Liver (tissue), 9 donors: ENCODE results near the gene MUTYH. TPM values are rescaled to one million over a fixed set of nuclear protein-coding genes. Genes with fewer than 3 reads are reported as not detected.

Experiments used
- DNase-seq: peaks from one replicate; pipeline ENCODE4 v3.0.0-alpha.2; 2017; ENCODE audit warnings: low spot score
- H3K27ac ChIP-seq, 2 donors: one replicate each; pipeline ENCODE4 v1.7.0; 2013; ENCODE audit warnings: inconsistent platforms in 2 of 2, low read length in 2 of 2, control low read depth in 1 of 2, low read depth in 1 of 2, mild to moderate bottlenecking in 1 of 2
- H3K27me3 ChIP-seq, 4 donors: one replicate each; pipeline versions ENCODE4 v1.6.1 to v1.7.0; 2013; ENCODE audit warnings: low read length in 3 of 4, inconsistent platforms in 1 of 4, mild to moderate bottlenecking in 1 of 4, moderate library complexity in 1 of 4; ENCODE audit not compliant: control insufficient read depth in 4 of 4, insufficient read depth in 4 of 4
- H3K36me3 ChIP-seq, 4 donors: one replicate each; pipeline versions ENCODE4 v1.6.1 to v1.7.0; 2013; ENCODE audit warnings: low read length in 3 of 4, mild to moderate bottlenecking in 3 of 4, low read depth in 1 of 4, moderate library complexity in 1 of 4; ENCODE audit not compliant: control insufficient read depth in 4 of 4, insufficient read depth in 3 of 4
- H3K4me1 ChIP-seq, 4 donors: one replicate each; pipeline versions ENCODE4 v1.6.1 to v1.7.0; 2013; ENCODE audit warnings: low read length in 3 of 4, mild to moderate bottlenecking in 3 of 4, moderate library complexity in 1 of 4; ENCODE audit not compliant: control insufficient read depth in 4 of 4, insufficient read depth in 4 of 4
- H3K4me3 ChIP-seq, 3 donors: one replicate each; pipeline versions ENCODE4 v1.6.1 to v1.7.0; 2013; ENCODE audit warnings: low read length in 3 of 3, control low read depth in 1 of 3, low read depth in 1 of 3, mild to moderate bottlenecking in 1 of 3
- H3K9ac ChIP-seq, 2 donors: one replicate each; pipeline ENCODE4 v1.7.0; 2013; ENCODE audit warnings: low read length in 2 of 2, mild to moderate bottlenecking in 2 of 2, moderate library complexity in 2 of 2, control low read depth in 1 of 2, low read depth in 1 of 2
- H3K9me3 ChIP-seq, 4 donors: one replicate each; pipeline versions ENCODE4 v1.6.1 to v1.7.0; 2013; ENCODE audit warnings: low read length in 3 of 4; ENCODE audit not compliant: control insufficient read depth in 4 of 4
- ATF3 ChIP-seq: IDR thresholded peaks from 2 replicates; pipeline ENCODE4 v1.6.1; 2016; ENCODE audit warnings: antibody characterized with exemption
- EGR1 ChIP-seq, 2 donors: IDR thresholded peaks; 2 replicates each; pipeline ENCODE4 v1.6.1; 2016 to 2018; ENCODE audit warnings: antibody characterized with exemption in 2 of 2, low read depth in 2 of 2
- FOXA1 ChIP-seq: IDR thresholded peaks from 2 replicates; pipeline ENCODE4 v1.6.1; 2016; ENCODE audit warnings: antibody characterized with exemption
- FOXA2 ChIP-seq: IDR thresholded peaks from 2 replicates; pipeline ENCODE4 v1.6.1; 2016; ENCODE audit warnings: antibody characterized with exemption
- GABPA ChIP-seq, 2 donors: IDR thresholded peaks in 1 of 2; conservative IDR thresholded peaks in 1 of 2; 2 replicates each; pipeline ENCODE4 v1.6.1; 2016; ENCODE audit warnings: antibody characterized with exemption in 2 of 2, mild to moderate bottlenecking in 1 of 2, moderate library complexity in 1 of 2
- HNF4A ChIP-seq, 2 donors: conservative IDR thresholded peaks; 2 replicates each; pipeline ENCODE4 v1.6.1; 2016; ENCODE audit warnings: antibody characterized with exemption in 2 of 2, mild to moderate bottlenecking in 2 of 2
- HNF4G ChIP-seq: IDR thresholded peaks from 2 replicates; pipeline ENCODE4 v1.6.1; 2016; ENCODE audit warnings: antibody characterized with exemption
- JUND ChIP-seq, 2 donors: IDR thresholded peaks; 2 replicates each; pipeline ENCODE4 v1.6.1; 2016; ENCODE audit warnings: antibody characterized with exemption in 2 of 2
- NR2F2 ChIP-seq: IDR thresholded peaks from 2 replicates; pipeline ENCODE4 v1.6.1; 2016; ENCODE audit warnings: antibody characterized with exemption
- RAD21 ChIP-seq, 2 donors: IDR thresholded peaks; 2 replicates each; pipeline ENCODE4 v1.6.1; 2016; ENCODE audit warnings: antibody characterized with exemption in 2 of 2, mild to moderate bottlenecking in 2 of 2
- TAF1 ChIP-seq: conservative IDR thresholded peaks from 2 replicates; pipeline ENCODE4 v1.6.1; 2016; ENCODE audit warnings: antibody characterized with exemption, mild to moderate bottlenecking
- YY1 ChIP-seq: IDR thresholded peaks from 2 replicates; pipeline ENCODE4 v1.6.1; 2016; ENCODE audit warnings: antibody characterized with exemption, mild to moderate bottlenecking
- WGBS: extraction: QIAGEN DNeasy Blood & Tissue Kit; methylation state at CpG from one replicate; pipeline ENCODE4 v1.1.7; 2013; 5-methylcytosine and 5-hydroxymethylcytosine counted together
- polyA plus RNA-seq, 2 donors: library from polyadenylated mRNA; stranded (reverse) in 1 of 2; unstranded in 1 of 2; fragments of 200-250 nt in 1 of 2; fragments of >200 nt in 1 of 2; fragmentation: Nextera tagmentation in 1 of 2; extraction: Ambion mirVana in 1 of 2; gene quantifications; one replicate each; pipeline versions ENCODE4 v1.2.1 to v1.2.3, GENCODE V29; 2013 to 2015
- total RNA-seq, 2 donors: library from RNA; depleted of rRNA; stranded (reverse); fragments of >200 nt; gene quantifications; one replicate each; pipeline ENCODE4 v1.2.3, GENCODE V29; 2014
- TF ChIP-seq, protein P1 (sequence below): fragments of 150-350 bp; IDR thresholded peaks from 2 replicates; pipeline ENCODE4 v1.5.1; 2017; ENCODE audit warnings: improper control_type of control experiment, low read depth, low read length; ENCODE audit not compliant: missing input control
- TF ChIP-seq, protein P2 (sequence below): IDR thresholded peaks from 2 replicates; pipeline ENCODE4 v1.6.1; 2016; ENCODE audit warnings: antibody characterized with exemption
- donor health status: healthy.
- donor health status: healthy.
- donor health status: healthy.
- donor health status: healthy.
- donor health status: healthy.

MUTYH gene
- total and polyA plus RNA-seq, 4 donors = 5.2 to 10.0 (median 8.2) TPM

DNA sequence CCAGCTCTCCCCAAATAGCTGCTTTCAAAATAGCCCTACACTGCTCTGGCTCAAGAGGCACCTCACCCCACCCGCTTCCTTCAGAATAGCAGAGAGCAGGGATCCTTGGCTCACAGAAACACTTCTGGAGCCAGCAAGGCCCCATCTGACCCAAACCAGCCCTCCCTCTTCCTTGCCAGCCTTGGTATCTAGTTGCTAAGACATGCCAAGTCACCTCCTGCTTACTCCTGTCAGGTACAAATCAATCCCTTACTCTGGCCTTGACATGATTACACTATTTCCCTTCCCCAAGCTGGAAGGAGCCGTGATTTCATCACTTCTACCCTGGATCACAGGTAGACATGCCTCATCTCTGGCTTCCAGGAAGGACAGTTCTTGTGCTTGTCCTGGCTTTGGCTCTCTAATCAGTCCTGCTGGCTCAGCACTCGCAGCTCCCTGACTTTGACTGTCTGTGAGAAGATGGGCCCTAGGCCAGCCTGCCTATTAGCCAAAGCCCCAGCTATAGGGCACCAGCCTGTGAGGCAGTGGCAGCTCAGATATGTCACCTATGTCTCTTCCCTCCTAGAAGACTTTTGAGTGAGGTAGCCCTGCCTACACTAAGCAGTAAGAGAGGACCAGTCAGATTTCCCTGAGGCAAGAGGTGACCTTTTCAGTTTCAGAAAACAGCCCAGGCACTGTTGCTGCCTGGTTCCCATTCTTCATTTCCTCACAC, 8.9 kb upstream of the MUTYH start (continued):
- TF ChIP-seq, protein P1, sequence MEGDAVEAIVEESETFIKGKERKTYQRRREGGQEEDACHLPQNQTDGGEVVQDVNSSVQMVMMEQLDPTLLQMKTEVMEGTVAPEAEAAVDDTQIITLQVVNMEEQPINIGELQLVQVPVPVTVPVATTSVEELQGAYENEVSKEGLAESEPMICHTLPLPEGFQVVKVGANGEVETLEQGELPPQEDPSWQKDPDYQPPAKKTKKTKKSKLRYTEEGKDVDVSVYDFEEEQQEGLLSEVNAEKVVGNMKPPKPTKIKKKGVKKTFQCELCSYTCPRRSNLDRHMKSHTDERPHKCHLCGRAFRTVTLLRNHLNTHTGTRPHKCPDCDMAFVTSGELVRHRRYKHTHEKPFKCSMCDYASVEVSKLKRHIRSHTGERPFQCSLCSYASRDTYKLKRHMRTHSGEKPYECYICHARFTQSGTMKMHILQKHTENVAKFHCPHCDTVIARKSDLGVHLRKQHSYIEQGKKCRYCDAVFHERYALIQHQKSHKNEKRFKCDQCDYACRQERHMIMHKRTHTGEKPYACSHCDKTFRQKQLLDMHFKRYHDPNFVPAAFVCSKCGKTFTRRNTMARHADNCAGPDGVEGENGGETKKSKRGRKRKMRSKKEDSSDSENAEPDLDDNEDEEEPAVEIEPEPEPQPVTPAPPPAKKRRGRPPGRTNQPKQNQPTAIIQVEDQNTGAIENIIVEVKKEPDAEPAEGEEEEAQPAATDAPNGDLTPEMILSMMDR = no peak
- TF ChIP-seq EGR1 (IDR thresholded peaks at IDR 0.05; ENCODE audit: low read depth in 2 of 2) (no peak), RAD21 (IDR thresholded peaks at IDR 0.05) (peak in 1 of 2 donors; percentile 23), NR2F2 (peak; percentile 64), YY1 (no peak), HNF4A (conservative IDR thresholded peaks at IDR 0.05) (no peak), JUND (IDR thresholded peaks at IDR 0.05) (no peak), HNF4G (no peak), ATF3 (no peak), FOXA1 (no peak), FOXA2 (no peak), TAF1 (no peak)

DNA sequence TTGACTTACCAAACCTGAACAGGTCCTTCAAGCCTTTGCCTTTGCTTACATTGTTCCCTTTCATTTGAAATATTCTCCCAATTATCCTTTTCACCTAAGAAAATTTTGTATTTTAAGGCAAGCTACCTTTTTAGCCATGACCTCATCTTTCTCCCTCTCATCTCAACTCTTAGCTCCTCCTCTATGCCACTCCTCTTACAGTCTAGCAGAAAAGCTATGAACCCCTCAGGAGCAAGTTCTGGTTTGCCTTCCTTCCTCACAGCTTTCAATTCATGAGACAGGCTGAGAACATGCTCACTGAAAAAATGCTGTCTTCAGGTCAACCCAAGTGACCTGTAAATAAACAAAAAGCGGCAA, 8.3 kb upstream of the MUTYH start:
- WGBS = 44% methylated on average over 1 of the region's 1 CpG
- H3K27ac ChIP-seq = no peak overlapping the region
- H3K36me3 ChIP-seq = peaks cover 0 to 32% (median 10%) of the 10 kb centered on the region in 4 donors

More for the DNA sequence above, 8.3 kb upstream of the MUTYH start:
- Histone ChIP-seq H3K9ac (no peak overlapping the region), H3K4me1 (peaks cover 0 to 14% (median 10%) of the 10 kb centered on the region in 4 donors), H3K4me3 (no peak overlapping the region), H3K27me3 (no peaks in the 10 kb centered on the region), H3K9me3 (no peaks in the 10 kb centered on the region)
- TF ChIP-seq, protein P1 = no peak
- no peak for TF ChIP-seq GABPA (IDR thresholded peaks at IDR 0.05 in 1 of 2, conservative IDR thresholded peaks at IDR 0.05 in 1 of 2)
- TF ChIP-seq ATF3 = no peak
- no peak for TF ChIP-seq NR2F2
- no peak for TF ChIP-seq JUND (IDR thresholded peaks at IDR 0.05)
- TF ChIP-seq RAD21 (IDR thresholded peaks at IDR 0.05) = no peak
- no peak for TF ChIP-seq FOXA2
- TF ChIP-seq YY1 = no peak
- no peak for TF ChIP-seq FOXA1
- TF ChIP-seq, protein P2, sequence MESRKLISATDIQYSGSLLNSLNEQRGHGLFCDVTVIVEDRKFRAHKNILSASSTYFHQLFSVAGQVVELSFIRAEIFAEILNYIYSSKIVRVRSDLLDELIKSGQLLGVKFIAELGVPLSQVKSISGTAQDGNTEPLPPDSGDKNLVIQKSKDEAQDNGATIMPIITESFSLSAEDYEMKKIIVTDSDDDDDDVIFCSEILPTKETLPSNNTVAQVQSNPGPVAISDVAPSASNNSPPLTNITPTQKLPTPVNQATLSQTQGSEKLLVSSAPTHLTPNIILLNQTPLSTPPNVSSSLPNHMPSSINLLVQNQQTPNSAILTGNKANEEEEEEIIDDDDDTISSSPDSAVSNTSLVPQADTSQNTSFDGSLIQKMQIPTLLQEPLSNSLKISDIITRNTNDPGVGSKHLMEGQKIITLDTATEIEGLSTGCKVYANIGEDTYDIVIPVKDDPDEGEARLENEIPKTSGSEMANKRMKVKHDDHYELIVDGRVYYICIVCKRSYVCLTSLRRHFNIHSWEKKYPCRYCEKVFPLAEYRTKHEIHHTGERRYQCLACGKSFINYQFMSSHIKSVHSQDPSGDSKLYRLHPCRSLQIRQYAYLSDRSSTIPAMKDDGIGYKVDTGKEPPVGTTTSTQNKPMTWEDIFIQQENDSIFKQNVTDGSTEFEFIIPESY = no peak
- no peak for DNase-seq
